ENCODE results near the gene FAM24A.
"Not testable (repeated sequence)": the region's sequence is repeated elsewhere in the genome, so short reads cannot be mapped to it uniquely, and the experiment has no call there.

The FAM24A gene

GRCh38 chr10:122910310-122910709 is at the start of gene FAM24A:
FAM24A (plus strand) TSS chr10:122910610; CDS start chr10:122911635, 1,025 bp downstream.
- in situ Hi-C loops (cut with MboI; ENCODE audit: low pct_unique_long_range_greater_than_20kb, low sequenced_read_pairs), result no loop called here

GRCh38 chr10:122861711-122862161 is 48.7 kb upstream of the FAM24A start:
- no peak for DNase-seq
- in situ Hi-C loops (cut with MboI; ENCODE audit: low pct_unique_long_range_greater_than_20kb, low sequenced_read_pairs), result no loop called here

More at GRCh38 chr10:122910310-122910709, at the start of gene FAM24A:
- no peak for DNase-seq

- no peak for DNase-seq
- in situ Hi-C loops (cut with MboI; ENCODE audit: low pct_unique_long_range_greater_than_20kb, low sequenced_read_pairs), result no loop called here
Measured at GRCh38 chr10:122863216-122864193, 46.9 kb upstream of the FAM24A start.

GRCh38 chr10:122864194-122864592 is 46.2 kb upstream of the FAM24A start:
- in situ Hi-C loops (cut with MboI; ENCODE audit: low pct_unique_long_range_greater_than_20kb, low sequenced_read_pairs), result no loop called here
- no peak for DNase-seq

GRCh38 chr10:122864901-122865300 is 45.5 kb upstream of the FAM24A start:
- in situ Hi-C loops (cut with MboI; ENCODE audit: low pct_unique_long_range_greater_than_20kb, low sequenced_read_pairs), result no loop called here
- DNase-seq, result no peak

- in situ Hi-C loops (cut with MboI; ENCODE audit: low pct_unique_long_range_greater_than_20kb, low sequenced_read_pairs); DNase-seq: not testable (repeated sequence)
Measured at GRCh38 chr10:122866757-122867482, 43.5 kb upstream of the FAM24A start.

- DNase-seq; in situ Hi-C loops (cut with MboI; ENCODE audit: low pct_unique_long_range_greater_than_20kb, low sequenced_read_pairs): not testable (repeated sequence)
Measured at GRCh38 chr10:122868768-122869167, 41.6 kb upstream of the FAM24A start.

- in situ Hi-C loops (cut with MboI; ENCODE audit: low pct_unique_long_range_greater_than_20kb, low sequenced_read_pairs), result not testable (repeated sequence)
Measured at GRCh38 chr10:122871947-122872346, 38.5 kb upstream of the FAM24A start.

GRCh38 chr10:122875843-122876466 is 34.5 kb upstream of the FAM24A start:
- in situ Hi-C loops (cut with MboI; ENCODE audit: low pct_unique_long_range_greater_than_20kb, low sequenced_read_pairs), result no loop called here
- DNase-seq, result no peak

More at GRCh38 chr10:122871947-122872346, 38.5 kb upstream of the FAM24A start:
- DNase-seq, result not testable (repeated sequence)

- DNase-seq, result no peak
- in situ Hi-C loops (cut with MboI; ENCODE audit: low pct_unique_long_range_greater_than_20kb, low sequenced_read_pairs), result no loop called here
Measured at GRCh38 chr10:122876467-122876855, 33.9 kb upstream of the FAM24A start.

GRCh38 chr10:122877264-122877663 is 33.1 kb upstream of the FAM24A start:
- in situ Hi-C loops (cut with MboI; ENCODE audit: low pct_unique_long_range_greater_than_20kb, low sequenced_read_pairs), result no loop called here
- no peak for DNase-seq

GRCh38 chr10:122878799-122879338 is 31.5 kb upstream of the FAM24A start:
- DNase-seq, result no peak
- in situ Hi-C loops (cut with MboI; ENCODE audit: low pct_unique_long_range_greater_than_20kb, low sequenced_read_pairs), result no loop called here

GRCh38 chr10:122879339-122880273 is 30.8 kb upstream of the FAM24A start, which contains the start of gene FAM24B:
FAM24B (minus strand) TSS chr10:122879581; CDS start chr10:122850515, 29,066 bp downstream.
- in situ Hi-C loops (cut with MboI; ENCODE audit: low pct_unique_long_range_greater_than_20kb, low sequenced_read_pairs), result no loop called here
- DNase-seq, result no peak

- in situ Hi-C loops (cut with MboI; ENCODE audit: low pct_unique_long_range_greater_than_20kb, low sequenced_read_pairs), result no loop called here
- no peak for DNase-seq
Measured at GRCh38 chr10:122882766-122883165, 27.6 kb upstream of the FAM24A start.

GRCh38 chr10:122884166-122884565 is 26.2 kb upstream of the FAM24A start:
- in situ Hi-C loops (cut with MboI; ENCODE audit: low pct_unique_long_range_greater_than_20kb, low sequenced_read_pairs), result no loop called here
- no peak for DNase-seq

- no peak for DNase-seq
- in situ Hi-C loops (cut with MboI; ENCODE audit: low pct_unique_long_range_greater_than_20kb, low sequenced_read_pairs), result no loop called here
Measured at GRCh38 chr10:122894261-122894944, 16.0 kb upstream of the FAM24A start.

GRCh38 chr10:122903861-122904260 is 6.5 kb upstream of the FAM24A start:
- in situ Hi-C loops (cut with MboI; ENCODE audit: low pct_unique_long_range_greater_than_20kb, low sequenced_read_pairs); DNase-seq: not testable (repeated sequence)

Measured in KBM-7 (cell line).